Mesendoderm (in vitro differentiated cells): Measurements from ENCODE around the gene ATP5F1D.

ENCODE experiments used
- DNase-seq: peaks from one replicate; pipeline ENCODE4 v3.0.0; 2013
- H2AK5ac ChIP-seq: 2 replicates; pipeline ENCODE4 v1.6.1; 2013; ENCODE audit warnings: low read length, inconsistent platforms
- H2BK120ac ChIP-seq: 2 replicates; pipeline ENCODE4 v1.6.1; 2013; ENCODE audit warnings: low read depth, mild to moderate bottlenecking, low read length, moderate library complexity, mixed read lengths
- H2BK15ac ChIP-seq: replicated peaks from 2 replicates; pipeline ENCODE4 v1.6.1; 2013; ENCODE audit warnings: low read depth, mild to moderate bottlenecking, moderate library complexity
- H2BK5ac ChIP-seq: 2 replicates; pipeline ENCODE4 v1.6.1; 2013; ENCODE audit warnings: low read length, inconsistent platforms
- H3K18ac ChIP-seq: 2 replicates; pipeline ENCODE4 v1.6.1; 2013; ENCODE audit warnings: mild to moderate bottlenecking, low read length, mixed read lengths
- H3K23ac ChIP-seq: one replicate; pipeline ENCODE4 v1.6.1; 2013; ENCODE audit warnings: low read length
- H3K27ac ChIP-seq: 2 replicates; pipeline ENCODE4 v1.5.1; 2013; ENCODE audit warnings: low read depth, mild to moderate bottlenecking, inconsistent platforms, low read length, moderate library complexity
- H3K27me3 ChIP-seq: 2 replicates; pipeline ENCODE4 v1.6.1; 2013; ENCODE audit warnings: low read length, control low read depth, mild to moderate bottlenecking, inconsistent platforms; ENCODE audit not compliant: insufficient read depth, poor library complexity
- H3K36me3 ChIP-seq: 2 replicates; pipeline ENCODE4 v1.6.1; 2013; ENCODE audit warnings: low read length, inconsistent platforms; ENCODE audit not compliant: control insufficient read depth, insufficient read depth
- H3K4ac ChIP-seq: one replicate; pipeline ENCODE4 v1.6.1; 2013; ENCODE audit warnings: low read depth, mild to moderate bottlenecking, low read length, moderate library complexity
- H3K4me1 ChIP-seq: 2 replicates; pipeline ENCODE4 v1.6.1; 2013; ENCODE audit warnings: low read depth, low read length, inconsistent platforms; ENCODE audit not compliant: control insufficient read depth
- H3K4me2 ChIP-seq: 2 replicates; pipeline ENCODE4 v1.6.1; 2013; ENCODE audit warnings: low read length
- H3K4me3 ChIP-seq: 2 replicates; pipeline ENCODE4 v1.5.1; 2013; ENCODE audit warnings: mild to moderate bottlenecking, low read length
- H3K56ac ChIP-seq: one replicate; pipeline ENCODE4 v1.6.1; 2013; ENCODE audit warnings: low read length
- H3K79me1 ChIP-seq: 2 replicates; pipeline ENCODE4 v1.6.1; 2013; ENCODE audit warnings: low read length, inconsistent platforms
- H3K79me2 ChIP-seq: 2 replicates; pipeline ENCODE4 v1.6.1; 2013; ENCODE audit warnings: mild to moderate bottlenecking, low read length; ENCODE audit not compliant: control insufficient read depth, insufficient read depth
- H3K9ac ChIP-seq: 2 replicates; pipeline ENCODE4 v1.6.1; 2013; ENCODE audit warnings: low read length, inconsistent platforms
- H4K5ac ChIP-seq: one replicate; pipeline ENCODE4 v1.6.1; 2013; ENCODE audit warnings: low read length
- H4K8ac ChIP-seq: one replicate; pipeline ENCODE4 v1.6.1; 2013; ENCODE audit warnings: low read depth, mild to moderate bottlenecking, control low read depth, low read length, moderate library complexity
- WGBS: extraction: QIAGEN DNeasy Blood & Tissue Kit; methylation state at CpG from one replicate; pipeline ENCODE4 v1.1.7; 2013; ENCODE audit warnings: low lambda C conversion rate, missing lambda C conversion rate; ENCODE audit not compliant: insufficient coverage; ENCODE audit errors: extremely low coverage; 5-methylcytosine and 5-hydroxymethylcytosine counted together

ATP5F1D gene

GRCh38 chr19:1223018-1223855 lies 18.3 kb upstream of the ATP5F1D start:
- DNase-seq, result peak; percentile 74
- H3K18ac ChIP-seq, result no peak overlapping the region
- H2BK120ac ChIP-seq, result no peak overlapping the region
- no peak overlapping the region for H2BK5ac ChIP-seq
- no peak overlapping the region for H3K27ac ChIP-seq
- no peak overlapping the region for H3K4me3 ChIP-seq
- H3K9ac ChIP-seq, result no peak overlapping the region
- H3K4me1 ChIP-seq, result no peaks in the 10 kb centered on the region
- H4K8ac ChIP-seq, result no peak overlapping the region
- no peak overlapping the region for H4K5ac ChIP-seq
- H3K23ac ChIP-seq, result no peak overlapping the region
- H3K27me3 ChIP-seq, result no peaks in the 10 kb centered on the region
- no peak overlapping the region for H3K4ac ChIP-seq
- H3K36me3 ChIP-seq, result no peaks in the 10 kb centered on the region
- H3K79me2 ChIP-seq, result peaks cover 6% of the 10 kb centered on the region
- no peak overlapping the region for H2AK5ac ChIP-seq
- H3K4me2 ChIP-seq, result no peak overlapping the region
- H2BK15ac ChIP-seq, result no peak overlapping the region
- H3K56ac ChIP-seq, result no peak overlapping the region
- H3K79me1 ChIP-seq, result peaks cover 5% of the 10 kb centered on the region
- no CpG with 5 or more reads among the region's 48 CpGs for WGBS

- no peaks in the 10 kb centered on the region for H3K36me3 ChIP-seq
- no peak overlapping the region for H3K9ac ChIP-seq
- no peak overlapping the region for H4K5ac ChIP-seq
- no peak overlapping the region for H2BK120ac ChIP-seq
- H3K18ac ChIP-seq, result no peak overlapping the region
- no peak overlapping the region for H3K27ac ChIP-seq
- H3K27me3 ChIP-seq, result no peaks in the 10 kb centered on the region
- H2BK15ac ChIP-seq, result no peak overlapping the region
- H2AK5ac ChIP-seq, result no peak overlapping the region
- no peaks in the 10 kb centered on the region for H3K4me1 ChIP-seq
- H3K79me1 ChIP-seq, result no peaks in the 10 kb centered on the region
- no peak overlapping the region for H3K56ac ChIP-seq
- H3K79me2 ChIP-seq, result no peaks in the 10 kb centered on the region
- WGBS, result no CpG with 5 or more reads among the region's 16 CpGs
- H2BK5ac ChIP-seq, result no peak overlapping the region
- H3K4ac ChIP-seq, result no peak overlapping the region
- no peak for DNase-seq
- H4K8ac ChIP-seq, result no peak overlapping the region
- H3K4me2 ChIP-seq, result no peak overlapping the region
- H3K23ac ChIP-seq, result no peak overlapping the region
- H3K4me3 ChIP-seq, result no peak overlapping the region
Observed at GRCh38 chr19:1224047-1224825, 17.3 kb upstream of the ATP5F1D start.

- Histone ChIP-seq H3K27ac (no peak overlapping the region), H3K79me1 (no peaks in the 10 kb centered on the region), H4K5ac (no peak overlapping the region), H3K27me3 (no peaks in the 10 kb centered on the region), H2BK5ac (no peak overlapping the region), H3K4me2 (no peak overlapping the region), H3K4ac (no peak overlapping the region), H3K18ac (no peak overlapping the region), H3K23ac (no peak overlapping the region), H2BK120ac (no peak overlapping the region), H2BK15ac (no peak overlapping the region), H3K9ac (no peak overlapping the region), H3K56ac (no peak overlapping the region), H2AK5ac (no peak overlapping the region), H3K79me2 (no peaks in the 10 kb centered on the region), H4K8ac (no peak overlapping the region), H3K4me1 (no peaks in the 10 kb centered on the region), H3K36me3 (no peaks in the 10 kb centered on the region), H3K4me3 (no peak overlapping the region)
- WGBS, result no CpG with 5 or more reads among the region's 16 CpGs
- DNase-seq, result no peak
Observed at GRCh38 chr19:1224847-1225246, 16.7 kb upstream of the ATP5F1D start.

GRCh38 chr19:1225440-1226226 lies 15.9 kb upstream of the ATP5F1D start:
- Histone ChIP-seq H3K4ac (no peak overlapping the region), H4K8ac (no peak overlapping the region), H3K27me3 (no peaks in the 10 kb centered on the region), H4K5ac (no peak overlapping the region), H3K36me3 (no peaks in the 10 kb centered on the region), H3K56ac (no peak overlapping the region), H3K4me2 (no peak overlapping the region), H3K4me3 (no peak overlapping the region), H2BK5ac (no peak overlapping the region), H3K27ac (no peak overlapping the region), H2BK15ac (no peak overlapping the region), H3K18ac (no peak overlapping the region), H3K79me1 (no peaks in the 10 kb centered on the region), H2BK120ac (no peak overlapping the region), H3K23ac (no peak overlapping the region), H3K79me2 (no peaks in the 10 kb centered on the region), H2AK5ac (no peak overlapping the region), H3K9ac (no peak overlapping the region), H3K4me1 (no peaks in the 10 kb centered on the region)
- no peak for DNase-seq
- WGBS, result no CpG with 5 or more reads among the region's 29 CpGs

- Histone ChIP-seq H4K8ac (no peak overlapping the region), H3K18ac (no peak overlapping the region), H3K4me1 (no peaks in the 10 kb centered on the region), H2AK5ac (no peak overlapping the region), H2BK15ac (no peak overlapping the region), H2BK120ac (no peak overlapping the region), H3K9ac (no peak overlapping the region), H3K4ac (no peak overlapping the region), H4K5ac (no peak overlapping the region), H3K27me3 (no peaks in the 10 kb centered on the region), H3K27ac (no peak overlapping the region), H3K79me1 (no peaks in the 10 kb centered on the region), H3K4me2 (no peak overlapping the region), H3K56ac (no peak overlapping the region), H3K23ac (no peak overlapping the region), H2BK5ac (no peak overlapping the region), H3K36me3 (no peaks in the 10 kb centered on the region), H3K79me2 (no peaks in the 10 kb centered on the region), H3K4me3 (no peak overlapping the region)
- DNase-seq, result no peak
- WGBS, result no CpG with 5 or more reads among the region's 11 CpGs
Observed at GRCh38 chr19:1226227-1226518, 15.4 kb upstream of the ATP5F1D start.
